GM12878 (cell line): ENCODE results near the gene IGFBP3. TPM values are rescaled to one million over a fixed set of nuclear protein-coding genes. Genes with fewer than 3 reads are reported as not detected.

Source experiments
- ATAC-seq: fragments of 200-7000 bp; cut with Tn5 transposase; 3 replicates; pipeline ENCODE4 v1.9.1; 2020; ENCODE audit warnings: mild to moderate bottlenecking, moderate library complexity
- BruUV-seq: library from RNA; stranded (reverse); fragments of 400-500 nt; replicated peaks from 2 replicates; lab custom pipeline; 2021; lab: Mats Ljungman, UMichigan
- CTCF ChIA-PET: fragments of 300-600 bp; sonication (Branson Sonifier 250); formaldehyde crosslinking; extraction: SDS; loops from one replicate; lab custom pipeline; 2021; ENCODE audit warnings: inconsistent platforms; lab: Yijun Ruan, JAX
- POLR2A ChIA-PET: fragments of 350-600 bp; formaldehyde crosslinking; extraction: SDS; loops from one replicate; lab custom pipeline; 2021; ENCODE audit warnings: inconsistent platforms; lab: Charles Lee
- RAD21 ChIA-PET: fragments of 300-600 bp; sonication (Branson Sonifier 250); formaldehyde crosslinking; loops from one replicate; lab custom pipeline; 2023; ENCODE audit warnings: antibody characterized with exemption; ENCODE audit not compliant: unreplicated experiment; lab: Charles Lee
- SMC1A ChIA-PET: fragments of 300-600 bp; sonication (Branson Sonifier 250); formaldehyde crosslinking; loops from one replicate; lab custom pipeline; 2023; ENCODE audit not compliant: unreplicated experiment, uncharacterized antibody; lab: Charles Lee
- DNase-seq: peaks from one replicate; pipeline ENCODE4 v3.0.0-alpha.2; 2011; ENCODE audit warnings: low read depth, low spot score
- FAIRE-seq: peaks from 3 replicates; lab custom pipeline; 2011; peaks lifted over from hg19 to GRCh38; lab: Jason Lieb, UNC
- H2AFZ ChIP-seq: 2 replicates; pipeline ENCODE4 v1.6.0; 2011; ENCODE audit warnings: low read depth, low read length, control low read depth; ENCODE audit not compliant: control insufficient read depth
- H3K27ac ChIP-seq: 2 replicates; pipeline ENCODE4 v1.5.1; 2011; ENCODE audit warnings: control low read depth; ENCODE audit not compliant: control insufficient read depth, insufficient read depth
- H3K27me3 ChIP-seq, 2 experiments: replicated peaks in 1 of 2; 2 replicates each; pipeline versions ENCODE4 v1.6.0 to v1.6.1; 2011; ENCODE audit warnings: low read length in 1 of 2; ENCODE audit not compliant: control insufficient read depth in 2 of 2, insufficient read depth in 2 of 2
- H3K36me3 ChIP-seq, 2 experiments: 2 replicates each; pipeline ENCODE4 v1.5.1; 2011; ENCODE audit warnings: low read length in 1 of 2; ENCODE audit not compliant: control insufficient read depth in 2 of 2, insufficient read depth in 2 of 2
- H3K4me1 ChIP-seq: 2 replicates; pipeline ENCODE4 v1.6.1; 2011; ENCODE audit warnings: mild to moderate bottlenecking, low read length, moderate library complexity, mixed read lengths; ENCODE audit not compliant: control insufficient read depth, insufficient read depth
- H3K4me2 ChIP-seq: 2 replicates; pipeline ENCODE4 v1.6.0; 2011; ENCODE audit warnings: control low read depth; ENCODE audit not compliant: control insufficient read depth, insufficient read depth
- H3K4me3 ChIP-seq: fragments of 200-600 bp; sonication (generic); 2 replicates; pipeline ENCODE4 v1.5.1; 2016
- H3K79me2 ChIP-seq: 2 replicates; pipeline ENCODE4 v1.6.0; 2011; ENCODE audit warnings: low read length; ENCODE audit not compliant: control insufficient read depth, insufficient read depth
- H3K9ac ChIP-seq: 2 replicates; pipeline ENCODE4 v1.8.0; 2011; ENCODE audit warnings: low read length, control low read depth, mixed read lengths; ENCODE audit not compliant: control insufficient read depth, insufficient read depth
- H3K9me3 ChIP-seq: replicated peaks from 3 replicates; pipeline ENCODE4 v1.5.1; 2011; ENCODE audit warnings: mild to moderate bottlenecking, low read length; ENCODE audit not compliant: control insufficient read depth, insufficient read depth
- H4K20me1 ChIP-seq: 2 replicates; pipeline ENCODE4 v1.6.0; 2011; ENCODE audit not compliant: control insufficient read depth, insufficient read depth
- CTCF ChIP-seq, 3 experiments: IDR thresholded peaks in 2 of 3; conservative IDR thresholded peaks in 1 of 3; 2 replicates each; pipeline ENCODE4 v1.5.1; 2011; ENCODE audit warnings: low read depth in 3 of 3, low read length in 3 of 3, mild to moderate bottlenecking in 3 of 3, control low read depth in 2 of 3, moderate library complexity in 2 of 3, inconsistent platforms in 1 of 3, mixed read lengths in 1 of 3; ENCODE audit not compliant: control insufficient read depth in 2 of 3, insufficient read depth in 1 of 3; ENCODE audit errors: extremely low read depth in 1 of 3
- EZH2 ChIP-seq: IDR thresholded peaks from 2 replicates; pipeline ENCODE4 v1.6.1; 2012; ENCODE audit warnings: low read depth, mild to moderate bottlenecking, control low read depth, inconsistent platforms, low read length, borderline replicate concordance; ENCODE audit not compliant: control insufficient read depth
- IKZF1 ChIP-seq: fragments of 450-650 bp; conservative IDR thresholded peaks from 2 replicates; pipeline ENCODE4 v1.6.1; 2017; ENCODE audit warnings: antibody characterized with exemption, mild to moderate bottlenecking
- IKZF2 ChIP-seq, 2 experiments: fragments of 450-650 bp; IDR thresholded peaks; 2 replicates each; pipeline ENCODE4 v1.6.1; 2017; ENCODE audit warnings: mild to moderate bottlenecking in 2 of 2, moderate library complexity in 2 of 2
- NBN ChIP-seq: fragments of 450-650 bp; IDR thresholded peaks from 2 replicates; pipeline ENCODE4 v1.6.1; 2016
- PML ChIP-seq: IDR thresholded peaks from 2 replicates; pipeline ENCODE4 v1.6.1; 2012; ENCODE audit warnings: low read length, inconsistent platforms
- POLR2AphosphoS2 ChIP-seq: IDR thresholded peaks from 2 replicates; pipeline ENCODE4 v1.6.1; 2011; ENCODE audit warnings: low read depth, mild to moderate bottlenecking, low read length, improper control_type of control experiment, moderate library complexity
- RAD21 ChIP-seq: IDR thresholded peaks from 2 replicates; pipeline ENCODE4 v1.6.1; 2011; ENCODE audit warnings: mild to moderate bottlenecking, low read depth, low read length, moderate library complexity; ENCODE audit not compliant: insufficient read depth
- RBBP5 ChIP-seq: fragments of 200-600 bp; sonication (generic); conservative IDR thresholded peaks from 2 replicates; pipeline ENCODE4 v1.6.1; 2016
- ZNF274 ChIP-seq: IDR thresholded peaks from one replicate; pipeline ENCODE4 v1.8.0; 2011; ENCODE audit not compliant: insufficient read length, insufficient read depth
- WGBS: methylation state at CpG from one replicate; pipeline ENCODE4 v1.1.6; 2016; ENCODE audit warnings: low lambda C conversion rate; ENCODE audit not compliant: insufficient replicate concordance, insufficient coverage; ENCODE audit errors: missing lambda C conversion rate; 5-methylcytosine and 5-hydroxymethylcytosine counted together
- in situ Hi-C: fragments of 300-500 bp; cut with MboI; formaldehyde crosslinking; loops from 9 replicates; pipeline ENCODE4 v1.14.3; 2018; ENCODE audit warnings: mixed read lengths
- intact Hi-C: fragments of 100-400 bp; cut with micrococcal nuclease; formaldehyde crosslinking; loops from one replicate; pipeline ENCODE4 v1.14.2; 2022; ENCODE audit not compliant: unreplicated experiment
- polyA plus RNA-seq, 11 experiments: library from polyadenylated mRNA; depleted of rRNA in 4 of 11; unstranded in 6 of 11; stranded (reverse) in 5 of 11; fragments of >200 nt; fragmentation: Nextera tagmentation in 4 of 11; fragmentation: Illumina TruSeq in 1 of 11; extraction: Ambion mirVana in 4 of 11; extraction: Trizol in 1 of 11; gene quantifications; 1 replicate in 1 of 11; 2 replicates in 10 of 11; pipeline versions ENCODE4 v1.2.1 to v1.2.3, GENCODE V29; 2011 to 2016; ENCODE audit warnings: inconsistent platforms in 2 of 11, missing spikeins in 2 of 11, low read depth in 1 of 11
- total RNA-seq, 4 experiments: library from RNA; depleted of rRNA in 3 of 4; stranded (reverse); fragments of >200 nt in 3 of 4; fragmentation: Illumina TruSeq in 1 of 4; extraction: Trizol in 1 of 4; gene quantifications; 2 replicates each; pipeline versions ENCODE4 v1.2.1 to v1.2.3, GENCODE V29; 2013 to 2021

IGFBP3 gene
- total and polyA plus RNA-seq, 10 of the 15 experiments (the other 5 are each of a cell fraction or from before 2014, with no cell fraction given), result 6.0 to 28.0 (median 15.6) TPM

GRCh38 chr7:45962861-45963260 is 41.8 kb upstream of the IGFBP3 start:
- no peaks in the 10 kb centered on the region for H3K4me1 ChIP-seq
- no peaks in the 10 kb centered on the region for H4K20me1 ChIP-seq
- ChIA-PET POLR2A (interaction anchor here (0.6 to 1.1 kb wide), 2 partner anchors 8 to 1808 kb away, joined by 3 read pairs; no protein-coding TSS in a partner anchor), CTCF (interaction anchor here (1.0 kb wide), 1 partner anchor 8 kb away, joined by 4 read pairs; no protein-coding TSS in a partner anchor), RAD21 (interaction anchor here (0.7 to 0.8 kb wide), 2 partner anchors 40 to 389 kb away, joined by 3 to 5 read pairs; no protein-coding TSS in a partner anchor), SMC1A (interaction anchor here (1.0 kb wide), 2 partner anchors 87 to 244 kb away, joined by 3 read pairs; no protein-coding TSS in a partner anchor)
- DNase-seq (no peak), ATAC-seq (no peak), FAIRE-seq (no peak)
- 26% methylated on average over 6 of the region's 6 CpGs for WGBS
- no peaks in the 10 kb centered on the region for H3K9me3 ChIP-seq
- no peaks in the 10 kb centered on the region; a peak in 1 of 4 replicates for H3K27me3 ChIP-seq
- H3K36me3 ChIP-seq, result no peaks in the 10 kb centered on the region
- no peak overlapping the region for H3K27ac ChIP-seq
- intact Hi-C loops (no loop called here), in situ Hi-C loops (no loop called here)
- no peak overlapping the region for H2AFZ ChIP-seq
- no peaks in the 10 kb centered on the region for H3K79me2 ChIP-seq
- no peak overlapping the region for H3K9ac ChIP-seq
- no peak overlapping the region for H3K4me3 ChIP-seq
- TF ChIP-seq PML (no peak), IKZF2 (IDR thresholded peaks at IDR 0.05) (no peak), ZNF274 (no peak), EZH2 (no peak), NBN (no peak), CTCF (IDR thresholded peaks at IDR 0.05 in 2 of 3, conservative IDR thresholded peaks at IDR 0.05 in 1 of 3; ENCODE audit: control insufficient read depth in 2 of 3, extremely low read depth in 1 of 3, insufficient read depth in 1 of 3, low read depth in 3 of 3, low read length in 3 of 3) (no peak), RAD21 (no peak), IKZF1 (no peak), POLR2AphosphoS2 (no peak), RBBP5 (no peak)
- BruUV-seq, result no TSS peak
- H3K4me2 ChIP-seq, result no peak overlapping the region
